Panc1 (cell line): ENCODE measurements around the gene TREML4.

Experiments
- CTCF ChIP-seq: fragments of 450-650 bp; IDR thresholded peaks from 2 replicates; pipeline ENCODE4 v1.5.1; 2017; ENCODE audit warnings: mild to moderate bottlenecking
- REST ChIP-seq, 2 experiments: IDR thresholded peaks; 2 replicates each; pipeline ENCODE4 v1.6.1; 2011 to 2012; ENCODE audit warnings: low read depth in 2 of 2, control low read depth in 1 of 2, low read length in 1 of 2, mild to moderate bottlenecking in 1 of 2, moderate library complexity in 1 of 2; ENCODE audit not compliant: insufficient read depth in 1 of 2
- TCF7L2 ChIP-seq: IDR thresholded peaks from 2 replicates; pipeline ENCODE4 v1.6.1; 2011; ENCODE audit warnings: mild to moderate bottlenecking, low read depth, low read length, inconsistent platforms

- no peak for TF ChIP-seq TCF7L2
- TF ChIP-seq CTCF = no peak
- no peak for TF ChIP-seq REST (IDR thresholded peaks at IDR 0.05; ENCODE audit: insufficient read depth in 1 of 2, low read depth in 2 of 2, low read length in 1 of 2)
These were observed 29.4 kb downstream of the TREML4 start for GRCh38 chr6:41257369-41258195.
